CD4-positive, alpha-beta T cell treated with Interferon alpha-2 for 1 hour (primary cell): ENCODE measurements around the gene VSTM2L.

ENCODE experiments used
- DNase-seq, 2 donors: peaks; one replicate each; pipeline ENCODE4 v3.0.0-alpha.2; 2020 to 2022

The VSTM2L gene

DNA sequence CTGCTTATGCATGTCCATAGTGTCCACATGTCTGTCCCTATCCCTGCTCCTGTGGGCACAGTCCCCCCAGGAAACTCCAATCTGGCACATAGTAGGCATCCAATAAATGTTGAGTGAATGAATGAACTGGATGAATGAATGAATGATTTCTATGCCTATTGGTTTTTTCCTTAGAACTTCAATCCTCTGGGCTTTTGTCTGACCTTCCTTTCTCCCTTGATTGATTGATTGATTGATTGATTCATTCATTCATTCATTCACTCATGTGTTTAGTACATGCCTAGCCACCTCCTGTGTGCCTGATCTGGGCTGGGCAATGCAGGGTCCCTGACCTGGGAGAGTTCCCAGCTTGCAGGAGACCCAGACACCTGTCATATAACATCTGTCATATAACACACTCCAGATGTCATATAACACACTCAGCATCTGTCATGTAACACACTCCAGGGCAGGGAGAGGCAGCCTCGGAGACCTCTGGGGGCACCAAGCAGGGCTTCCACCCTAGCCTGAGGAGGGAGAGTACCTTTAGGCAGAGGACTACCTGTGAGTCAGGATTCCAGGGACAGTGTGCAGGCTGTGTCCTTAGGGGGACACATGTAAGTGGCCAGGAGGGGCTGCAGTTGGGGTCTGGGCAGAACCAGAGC is 17.9 kb downstream of the VSTM2L start:
- no peak for DNase-seq

- DNase-seq: no peak
Measured at GRCh38 chr20:37921341-37921929, 18.5 kb downstream of the VSTM2L start.

- no peak for DNase-seq
Measured at GRCh38 chr20:37922016-37922415, 19.1 kb downstream of the VSTM2L start.

- no peak for DNase-seq
Measured at GRCh38 chr20:37925265-37926165, 22.6 kb downstream of the VSTM2L start.

DNA sequence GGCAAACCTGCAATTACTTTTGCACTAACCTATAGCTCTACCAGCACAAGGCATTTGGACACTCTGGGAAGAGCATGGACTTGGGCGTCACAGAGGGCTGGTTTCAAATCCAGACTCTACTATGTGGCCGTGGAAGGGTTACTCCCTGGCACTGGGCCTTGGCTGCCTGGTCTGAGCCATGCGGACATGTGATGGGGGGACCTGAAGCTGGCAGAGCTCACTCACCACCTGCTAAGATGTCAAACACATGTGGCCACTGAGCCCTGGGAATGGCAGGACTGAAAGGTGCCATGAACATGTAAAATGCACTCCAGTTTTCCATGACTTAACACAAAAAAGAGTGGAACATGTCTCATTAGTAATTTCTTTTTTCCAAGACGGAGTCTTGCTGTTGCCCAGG is 23.7 kb downstream of the VSTM2L start:
- no peak for DNase-seq

- no peak for DNase-seq
Measured at GRCh38 chr20:37927410-37928095, 24.6 kb downstream of the VSTM2L start.

DNA sequence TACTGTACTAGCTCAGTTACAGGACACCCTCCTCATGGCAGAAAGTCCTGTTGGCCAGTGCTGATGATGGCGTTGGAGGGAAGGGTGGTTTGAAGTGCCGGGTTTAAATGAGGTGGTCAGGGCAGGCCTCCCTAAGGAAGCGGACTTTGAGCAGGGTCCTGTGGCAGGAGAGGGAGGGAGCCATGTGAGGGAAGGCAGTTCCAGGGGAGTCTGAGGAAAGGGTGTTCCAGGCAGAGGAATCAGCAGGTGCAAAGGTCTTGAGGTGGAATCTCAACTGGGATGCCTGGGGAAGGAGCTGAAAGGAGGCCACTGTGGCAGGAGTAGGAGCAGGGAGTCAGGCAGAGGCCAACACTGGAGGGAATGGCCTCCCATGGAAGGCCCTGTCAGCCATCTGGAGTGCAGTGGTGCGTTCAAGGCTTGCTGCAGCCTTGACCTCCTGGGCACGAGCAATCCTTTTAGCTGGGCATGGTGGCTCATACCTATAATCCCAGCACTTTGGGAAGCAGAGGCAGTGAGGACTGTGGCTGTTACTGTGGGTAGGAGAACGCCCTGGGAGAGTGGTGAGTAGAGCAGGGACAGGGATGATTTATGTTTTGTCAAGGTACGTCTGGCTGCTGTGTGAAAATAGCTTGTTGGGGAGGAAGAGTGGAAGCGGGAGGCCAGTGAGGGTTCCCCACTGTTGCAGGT is 26.2 kb downstream of the VSTM2L start:
- DNase-seq: no peak

DNA sequence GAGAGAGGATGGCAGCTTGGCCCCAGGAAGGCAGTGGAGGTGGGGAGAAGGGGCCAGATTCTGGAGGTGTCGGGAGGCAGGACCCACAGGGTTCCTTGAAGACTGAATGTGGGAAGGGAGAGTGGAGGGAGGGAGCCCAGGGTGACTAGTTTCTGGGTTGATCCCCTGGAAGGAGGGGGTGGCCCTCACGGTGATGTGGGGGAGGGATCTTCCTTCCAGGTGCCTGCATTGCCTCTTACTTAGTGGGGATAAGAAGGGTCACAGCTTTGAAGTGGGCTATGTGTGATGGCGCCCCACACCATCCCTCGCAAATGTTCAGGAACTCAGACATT is 26.7 kb downstream of the VSTM2L start:
- no peak for DNase-seq

DNA sequence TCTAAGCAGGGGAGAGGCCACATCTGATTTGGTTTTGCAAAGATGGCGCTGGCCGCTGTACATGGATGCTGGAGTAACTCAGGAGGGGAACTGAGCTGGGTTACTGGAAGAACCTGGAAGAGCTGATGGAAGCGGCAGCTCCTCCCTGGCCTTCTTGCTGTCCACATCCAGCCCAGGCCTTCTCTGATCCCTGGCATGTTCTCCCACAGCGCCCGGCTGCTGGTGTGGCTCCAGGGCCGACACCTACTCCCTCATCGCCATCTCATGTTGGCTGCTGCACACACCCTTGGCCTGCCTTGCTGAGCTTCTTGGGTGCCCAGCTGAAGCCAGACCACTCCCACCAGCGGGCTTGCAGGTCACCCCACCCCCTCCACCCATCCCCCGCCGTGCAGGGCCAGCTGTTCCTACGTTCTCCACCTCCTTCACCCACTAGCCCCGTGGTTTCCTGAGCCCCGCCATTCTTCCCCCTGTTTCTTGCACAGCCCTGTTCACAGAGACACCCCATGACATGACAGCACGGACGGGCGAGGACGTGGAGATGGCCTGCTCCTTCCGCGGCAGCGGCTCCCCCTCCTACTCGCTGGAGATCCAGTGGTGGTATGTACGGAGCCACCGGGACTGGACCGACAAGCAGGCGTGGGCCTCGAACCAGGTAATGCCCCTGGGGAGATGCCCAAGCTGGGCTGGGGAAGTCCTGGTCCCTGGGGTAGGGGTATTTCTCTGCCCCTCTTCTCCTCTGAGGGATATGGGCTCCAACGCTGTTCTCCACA is 28.4 kb downstream of the VSTM2L start:
- DNase-seq: no peak

- DNase-seq: no peak
Measured at GRCh38 chr20:37932074-37932473, 29.1 kb downstream of the VSTM2L start.

GRCh38 chr20:37932919-37933318 is 30.0 kb downstream of the VSTM2L start:
- no peak for DNase-seq

DNA sequence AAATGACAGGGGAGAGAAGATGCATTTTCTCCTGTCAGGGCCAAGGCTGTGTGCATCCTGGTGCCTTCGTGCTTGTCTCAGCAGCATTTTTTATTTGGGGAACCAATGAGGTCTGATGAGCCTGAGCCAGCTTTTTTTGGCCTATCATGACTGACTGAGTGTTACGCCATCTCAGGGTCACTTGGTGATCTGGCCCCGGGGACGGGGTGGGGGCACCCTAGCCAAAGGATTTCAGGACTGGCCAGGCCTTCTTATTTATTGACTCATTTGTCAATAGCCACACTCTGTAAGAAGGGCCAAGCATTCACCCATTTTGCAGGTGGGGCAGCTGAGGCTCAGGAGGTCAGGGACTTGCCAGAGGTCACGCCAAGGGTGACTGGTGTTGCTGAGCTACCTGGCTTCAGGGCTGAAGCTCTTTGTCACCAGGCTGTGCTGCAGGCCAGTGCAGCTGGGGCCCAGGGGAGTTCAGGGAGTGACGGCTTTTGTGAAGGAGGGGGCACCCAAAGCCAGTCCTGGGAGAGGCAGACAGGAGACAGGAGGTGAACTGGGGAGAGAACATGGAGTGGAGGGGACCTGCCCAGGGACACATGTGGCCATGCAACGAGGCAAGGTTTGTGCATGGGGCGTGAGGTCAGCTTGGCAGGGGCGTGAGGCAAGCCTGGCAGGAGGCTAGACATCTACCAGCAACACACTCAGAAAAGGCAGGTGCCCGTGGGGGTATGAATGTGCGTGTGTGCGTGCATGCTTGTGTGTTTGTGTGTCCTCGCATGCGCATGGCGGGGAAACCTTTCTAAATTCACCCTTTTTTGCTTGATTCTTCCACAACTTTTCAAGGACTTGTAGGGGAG is 31.1 kb downstream of the VSTM2L start:
- no peak for DNase-seq

GRCh38 chr20:37934634-37935375 is 31.9 kb downstream of the VSTM2L start:
- DNase-seq: no peak

GRCh38 chr20:37935435-37935834 is 32.5 kb downstream of the VSTM2L start:
- DNase-seq: no peak

DNA sequence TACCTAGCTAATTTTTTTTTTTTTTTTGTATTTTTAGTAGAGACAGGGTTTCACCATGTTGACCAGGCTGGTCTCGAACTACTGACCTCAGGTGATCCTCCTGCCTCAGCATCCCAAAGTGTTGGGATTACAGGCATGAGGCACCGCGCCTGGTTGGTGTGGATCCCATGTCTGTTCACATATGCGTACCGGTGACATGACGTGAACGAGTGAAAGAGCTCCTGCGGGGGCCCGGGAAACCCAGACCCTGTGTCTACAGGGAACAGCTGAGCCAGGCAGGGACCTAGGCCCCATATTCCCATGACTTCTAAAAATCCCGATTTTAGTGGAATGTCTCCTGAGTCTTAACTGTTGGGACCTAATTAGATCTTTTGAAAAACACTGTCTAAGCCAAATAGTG is 33.1 kb downstream of the VSTM2L start:
- DNase-seq: no peak

GRCh38 chr20:37936451-37936850 is 33.5 kb downstream of the VSTM2L start:
- DNase-seq: no peak

DNA sequence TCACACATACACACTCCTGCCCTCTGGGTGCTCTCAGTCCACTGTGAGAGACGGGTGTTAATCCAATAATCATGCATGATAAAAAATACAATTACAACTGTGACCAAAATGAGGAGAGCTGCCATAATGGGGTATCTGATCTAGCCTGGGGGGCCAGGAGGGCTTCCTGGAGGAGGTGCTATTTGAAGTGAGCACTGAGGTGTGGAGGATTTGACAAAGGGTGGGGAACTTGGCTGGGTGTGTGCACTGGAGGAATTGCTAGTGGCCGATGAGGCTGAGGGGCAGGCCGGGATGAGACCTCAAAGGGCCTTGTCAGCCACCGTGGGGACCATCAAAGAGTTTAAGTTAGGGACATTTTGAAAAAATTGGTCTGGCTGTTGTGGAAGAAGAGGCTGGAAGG is 34.8 kb downstream of the VSTM2L start:
- DNase-seq: no peak

DNA sequence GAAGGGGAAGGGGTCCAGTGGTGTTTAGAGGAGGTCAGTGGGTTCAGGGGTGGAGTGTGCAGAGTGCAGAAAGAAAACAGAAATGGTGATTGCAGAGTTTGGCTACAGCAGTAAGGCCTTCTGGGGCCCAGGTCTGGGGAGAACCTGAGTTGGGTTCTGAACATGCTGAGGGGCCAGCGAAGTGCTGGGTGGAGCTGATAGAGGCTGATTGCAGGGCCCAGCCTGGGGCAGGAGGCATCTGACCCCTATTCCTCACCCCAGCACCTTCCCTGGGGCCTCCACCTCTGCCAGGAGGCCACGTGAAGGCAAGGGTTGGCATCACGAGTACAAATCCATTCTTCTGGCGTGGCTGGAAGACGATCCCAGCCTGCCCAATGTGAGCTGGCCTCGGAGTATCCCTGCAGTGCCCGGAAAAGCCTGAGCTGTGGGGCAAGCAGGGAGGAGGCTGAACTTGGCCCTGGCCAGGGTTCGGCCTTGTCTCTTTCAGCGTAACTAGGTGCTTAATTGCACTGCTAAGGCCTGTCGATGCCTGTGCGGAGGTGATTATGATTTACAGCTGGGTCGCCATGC is 35.3 kb downstream of the VSTM2L start:
- no peak for DNase-seq

- no peak for DNase-seq
Measured at GRCh38 chr20:37938954-37939353, 36.0 kb downstream of the VSTM2L start.
